Prostate gland (tissue), 2 donors: ENCODE results near the gene S100A16.

Experiments
- CTCF ChIP-seq, 4 experiments: fragments of 200-600 bp in 2 of 4; fragments of 450-650 bp in 2 of 4; sonication (generic) in 2 of 4; IDR thresholded peaks; 1 replicate in 3 of 4; 2 replicates in 1 of 4; pipeline ENCODE4 v1.5.1; 2016 to 2019; ENCODE audit warnings: antibody characterized with exemption in 4 of 4, mild to moderate bottlenecking in 2 of 4, moderate library complexity in 2 of 4
- POLR2A ChIP-seq: fragments of 450-650 bp; IDR thresholded peaks from one replicate; pipeline ENCODE4 v1.6.1; 2016; ENCODE audit warnings: antibody characterized with exemption, mild to moderate bottlenecking
- POLR2AphosphoS5 ChIP-seq: sonication (generic); formaldehyde crosslinking; IDR thresholded peaks from one replicate; pipeline ENCODE4 v1.6.1; 2017; ENCODE audit warnings: antibody characterized with exemption

GRCh38 chr1:153646672-153647345, 33.9 kb upstream of the S100A16 start:
- TF ChIP-seq POLR2A: no peak
- TF ChIP-seq CTCF (IDR thresholded peaks at IDR 0.05): no peak
- no peak for TF ChIP-seq POLR2AphosphoS5
